GM19395 (cell line): ENCODE results near the gene LYSET.
"Not testable (repeated sequence)": the region's sequence is repeated elsewhere in the genome, so short reads cannot be mapped to it uniquely, and the experiment has no call there.

Experiments used
- ATAC-seq: cut with Tn5 transposase; IDR thresholded peaks from one replicate; pipeline ENCODE4 v1.9.1; 2021; ENCODE audit warnings: mild to moderate bottlenecking, moderate library complexity; ENCODE audit not compliant: unreplicated experiment

The LYSET gene

DNA sequence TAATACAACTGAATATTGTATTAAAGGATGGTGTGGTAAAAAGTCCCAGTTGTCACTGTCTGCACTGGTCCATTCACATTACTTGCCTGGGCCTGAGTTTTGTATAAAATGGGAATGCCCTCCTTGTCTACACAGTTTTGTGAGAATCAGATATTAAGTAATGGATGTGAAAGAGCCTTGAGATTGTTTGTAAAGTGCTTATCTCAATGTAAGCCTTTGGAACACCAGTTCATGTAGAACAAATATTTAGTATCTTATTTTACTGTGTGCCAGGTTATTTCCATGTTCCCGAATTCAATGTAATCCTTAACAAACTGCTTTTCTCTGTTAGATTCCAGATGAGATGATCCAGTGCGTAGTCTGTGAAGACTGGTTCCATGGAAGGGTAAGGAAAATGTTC is 29.5 kb downstream of the LYSET start:
- ATAC-seq, result no peak

DNA sequence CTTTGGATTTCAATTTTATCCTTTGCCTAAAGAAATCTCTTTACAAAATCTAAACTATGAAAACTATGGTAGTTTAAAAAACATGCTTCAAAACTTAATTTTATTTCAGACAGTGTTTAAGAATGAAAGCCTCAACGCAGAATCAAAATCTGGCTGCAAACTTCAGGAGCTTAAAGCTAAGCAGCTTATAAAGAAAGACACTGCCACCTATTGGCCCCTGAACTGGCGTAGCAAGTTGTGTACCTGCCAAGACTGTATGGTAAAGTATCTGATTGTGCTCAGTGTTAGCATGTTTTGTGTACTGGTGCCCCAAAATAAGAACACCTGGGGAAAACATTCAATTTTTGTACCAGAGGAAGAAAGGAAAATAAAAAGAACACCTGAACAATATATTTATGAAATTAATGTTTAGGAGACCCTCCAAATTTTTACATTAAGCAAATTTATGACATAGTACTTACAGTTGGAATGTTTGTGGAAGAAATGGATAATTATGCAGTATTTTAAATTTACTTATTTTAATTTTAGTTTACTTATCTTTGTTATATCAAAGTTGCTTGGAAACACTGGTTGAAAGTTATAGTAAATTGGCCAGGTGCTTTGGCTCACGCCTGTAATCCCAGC is 34.1 kb downstream of the LYSET start:
- ATAC-seq, result peak; percentile 65

- no peak for ATAC-seq
Observed at GRCh38 chr14:93220509-93220908, 35.4 kb downstream of the LYSET start.

GRCh38 chr14:93223565-93223964 is 38.4 kb downstream of the LYSET start:
- no peak for ATAC-seq

- no peak for ATAC-seq
Observed at GRCh38 chr14:93228550-93228949, 43.4 kb downstream of the LYSET start.

- ATAC-seq, result no peak
Observed at GRCh38 chr14:93230539-93230938, 45.4 kb downstream of the LYSET start.

GRCh38 chr14:93231129-93231979 is 46.2 kb downstream of the LYSET start:
- ATAC-seq, result no peak

GRCh38 chr14:93232159-93232558 is 47.0 kb downstream of the LYSET start:
- no peak for ATAC-seq

DNA sequence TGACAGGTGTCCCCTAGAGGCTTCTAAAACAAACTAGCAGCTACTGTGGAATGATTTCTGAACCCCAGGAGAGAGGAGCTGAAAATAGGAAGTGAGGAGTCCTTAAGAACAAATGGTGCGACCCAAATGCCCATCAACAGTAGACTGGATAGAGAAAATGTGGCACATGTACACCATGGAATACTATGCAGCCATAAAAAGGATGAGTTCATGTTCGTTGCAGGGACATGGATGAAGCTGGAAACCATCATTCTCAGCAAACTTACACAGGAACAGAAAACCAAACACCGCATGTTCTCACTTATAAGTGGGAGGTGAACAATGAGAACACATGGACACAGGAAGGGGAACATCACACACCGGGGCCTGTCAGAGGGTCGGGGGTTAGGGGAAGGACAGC is 48.0 kb downstream of the LYSET start:
- ATAC-seq, result not testable (repeated sequence)

GRCh38 chr14:93234798-93235197 is 49.7 kb downstream of the LYSET start:
- no peak for ATAC-seq
